SK-N-MC (cell line): Measurements from ENCODE around the gene CSF3.

ENCODE experiments used
- EZH2 ChIP-seq: fragments of 200-600 bp; sonication (generic); IDR thresholded peaks from one replicate; pipeline ENCODE4 v1.6.1; 2017; ENCODE audit warnings: antibody characterized with exemption
- POLR2AphosphoS5 ChIP-seq: IDR thresholded peaks from 2 replicates; pipeline ENCODE4 v1.6.1; 2012; ENCODE audit warnings: mild to moderate bottlenecking, low read depth, low read length, borderline replicate concordance

DNA sequence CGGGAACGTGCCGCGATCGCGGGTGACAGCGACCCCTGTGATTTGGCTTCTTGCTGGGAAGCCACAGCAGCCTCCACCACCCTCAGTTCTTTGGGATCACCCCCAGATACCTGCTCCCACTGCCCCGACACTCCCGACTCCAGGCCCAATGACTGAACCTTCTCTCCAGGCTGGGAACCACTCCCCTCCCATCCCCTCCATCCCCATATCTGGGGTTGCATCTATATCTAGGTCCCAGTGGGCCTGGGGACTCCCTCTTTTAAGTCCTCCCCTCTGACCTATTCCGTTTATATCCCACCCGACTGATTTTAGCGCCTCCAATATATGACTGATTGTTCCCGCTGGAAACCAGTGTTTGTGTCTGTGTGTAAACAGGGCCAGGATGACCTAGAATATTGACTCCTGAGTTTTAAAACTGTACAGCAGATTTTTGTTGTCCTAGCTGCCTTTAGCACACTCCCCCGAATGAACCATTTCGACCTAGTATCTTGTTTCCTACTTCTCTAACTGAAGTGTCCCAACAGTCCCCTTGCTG lies 34.0 kb upstream of the CSF3 start:
- no peak for TF ChIP-seq POLR2AphosphoS5
- TF ChIP-seq EZH2: no peak
